H7 (cell line): Measurements from ENCODE around the gene ATRX. TPM values are rescaled to one million over a fixed set of nuclear protein-coding genes. Genes with fewer than 3 reads are reported as not detected.
"Not testable (repeated sequence)": the region's sequence is repeated elsewhere in the genome, so short reads cannot be mapped to it uniquely, and the experiment has no call there.

ENCODE experiments used
- DNase-seq: peaks from one replicate; pipeline ENCODE4 v3.0.0; 2012
- H3K27me3 ChIP-seq: 2 replicates; pipeline ENCODE4 v1.6.0; 2011; ENCODE audit warnings: mild to moderate bottlenecking, low read length; ENCODE audit not compliant: control insufficient read depth, insufficient read depth
- H3K36me3 ChIP-seq: replicated peaks from 2 replicates; pipeline ENCODE4 v1.5.1; 2011; ENCODE audit warnings: low read length; ENCODE audit not compliant: control insufficient read depth, insufficient read depth
- H3K4me3 ChIP-seq: 2 replicates; pipeline ENCODE4 v1.5.1; 2011; ENCODE audit warnings: low read depth, mild to moderate bottlenecking, control low read depth, low read length, moderate library complexity; ENCODE audit not compliant: insufficient read depth
- total RNA-seq: library from RNA; depleted of rRNA; stranded (reverse); fragments of >200 nt; shearing (Covaris generic); gene quantifications from 2 replicates; pipeline ENCODE4 v1.2.3, GENCODE V29; 2014; rRNA removed

ATRX gene, protein sequence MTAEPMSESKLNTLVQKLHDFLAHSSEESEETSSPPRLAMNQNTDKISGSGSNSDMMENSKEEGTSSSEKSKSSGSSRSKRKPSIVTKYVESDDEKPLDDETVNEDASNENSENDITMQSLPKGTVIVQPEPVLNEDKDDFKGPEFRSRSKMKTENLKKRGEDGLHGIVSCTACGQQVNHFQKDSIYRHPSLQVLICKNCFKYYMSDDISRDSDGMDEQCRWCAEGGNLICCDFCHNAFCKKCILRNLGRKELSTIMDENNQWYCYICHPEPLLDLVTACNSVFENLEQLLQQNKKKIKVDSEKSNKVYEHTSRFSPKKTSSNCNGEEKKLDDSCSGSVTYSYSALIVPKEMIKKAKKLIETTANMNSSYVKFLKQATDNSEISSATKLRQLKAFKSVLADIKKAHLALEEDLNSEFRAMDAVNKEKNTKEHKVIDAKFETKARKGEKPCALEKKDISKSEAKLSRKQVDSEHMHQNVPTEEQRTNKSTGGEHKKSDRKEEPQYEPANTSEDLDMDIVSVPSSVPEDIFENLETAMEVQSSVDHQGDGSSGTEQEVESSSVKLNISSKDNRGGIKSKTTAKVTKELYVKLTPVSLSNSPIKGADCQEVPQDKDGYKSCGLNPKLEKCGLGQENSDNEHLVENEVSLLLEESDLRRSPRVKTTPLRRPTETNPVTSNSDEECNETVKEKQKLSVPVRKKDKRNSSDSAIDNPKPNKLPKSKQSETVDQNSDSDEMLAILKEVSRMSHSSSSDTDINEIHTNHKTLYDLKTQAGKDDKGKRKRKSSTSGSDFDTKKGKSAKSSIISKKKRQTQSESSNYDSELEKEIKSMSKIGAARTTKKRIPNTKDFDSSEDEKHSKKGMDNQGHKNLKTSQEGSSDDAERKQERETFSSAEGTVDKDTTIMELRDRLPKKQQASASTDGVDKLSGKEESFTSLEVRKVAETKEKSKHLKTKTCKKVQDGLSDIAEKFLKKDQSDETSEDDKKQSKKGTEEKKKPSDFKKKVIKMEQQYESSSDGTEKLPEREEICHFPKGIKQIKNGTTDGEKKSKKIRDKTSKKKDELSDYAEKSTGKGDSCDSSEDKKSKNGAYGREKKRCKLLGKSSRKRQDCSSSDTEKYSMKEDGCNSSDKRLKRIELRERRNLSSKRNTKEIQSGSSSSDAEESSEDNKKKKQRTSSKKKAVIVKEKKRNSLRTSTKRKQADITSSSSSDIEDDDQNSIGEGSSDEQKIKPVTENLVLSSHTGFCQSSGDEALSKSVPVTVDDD (N-terminal part only)
- total RNA-seq = 24.5 and 33.8 TPM in 2 replicates

DNA sequence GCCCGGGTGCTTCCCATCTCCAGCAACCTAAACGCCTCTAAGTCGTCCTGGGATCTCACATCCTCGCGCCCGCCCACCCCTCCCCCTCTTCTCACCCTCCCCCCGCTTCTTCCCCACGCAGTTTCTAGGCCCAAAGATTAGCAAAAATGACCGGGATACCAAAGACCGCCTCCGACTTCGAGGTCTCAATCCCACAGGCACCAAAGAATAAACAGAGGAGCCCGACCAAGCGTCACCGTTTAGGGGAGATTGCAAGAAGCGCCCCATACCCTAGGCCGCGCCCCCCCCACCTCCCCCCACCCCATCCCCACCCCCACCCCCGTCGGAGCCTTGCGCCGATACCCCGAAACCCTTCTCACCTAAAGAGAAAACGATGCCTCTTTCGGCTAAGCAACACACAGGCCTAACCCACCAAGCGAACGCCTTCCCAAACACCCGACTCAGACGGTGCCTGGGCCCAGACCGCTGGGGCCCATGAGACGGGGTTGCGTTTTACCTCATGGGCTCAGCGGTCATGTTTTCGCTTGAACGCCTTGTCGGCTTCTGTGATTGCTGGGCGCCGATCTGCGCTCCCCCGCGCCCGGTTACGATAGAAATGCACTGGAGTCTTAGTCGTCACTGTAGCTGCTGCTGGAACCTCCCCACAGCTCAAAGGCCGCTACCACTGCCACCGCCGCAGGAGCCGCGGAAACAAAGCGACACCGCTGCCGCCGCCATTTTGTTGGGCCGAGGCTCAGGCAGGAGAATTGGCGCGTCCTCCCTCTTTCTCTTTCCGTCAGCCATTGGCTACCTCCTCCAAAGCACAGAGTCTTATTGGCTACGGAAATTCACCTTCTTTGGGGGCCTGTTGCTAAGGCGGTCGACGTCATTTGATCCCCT lies at the start of gene ATRX:
Gene ATRX (minus strand): TSS at position 731 of the 879 bp plus-strand sequence. CDS start 215 bp downstream, at position 516.
- peak; percentile 80 for DNase-seq
- Histone ChIP-seq H3K36me3 (no peaks in the 10 kb centered on the region), H3K27me3 (no peaks in the 10 kb centered on the region), H3K4me3 (peak within 1 kb of the TSS; percentile 66)

DNA sequence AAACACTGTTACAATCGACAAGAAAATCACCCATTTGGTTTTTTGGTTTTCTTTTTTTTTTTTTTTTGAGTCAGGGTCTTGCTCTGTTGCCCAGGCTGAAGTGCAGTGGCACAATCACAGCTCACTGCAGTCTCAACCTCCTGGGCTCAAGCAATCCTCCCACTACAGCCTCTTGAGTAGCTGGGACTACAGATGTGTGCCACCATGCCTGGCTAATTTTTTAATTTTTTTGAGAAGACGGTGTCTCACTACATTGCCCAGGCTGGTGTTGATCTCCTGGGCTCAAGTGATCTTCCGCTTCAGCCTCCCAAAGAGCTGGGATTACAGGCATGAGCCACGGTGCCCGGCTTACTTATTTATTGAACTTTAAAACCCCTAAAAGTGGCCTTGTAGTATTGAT lies 45.5 kb upstream of the ATRX start:
- not testable (repeated sequence) for H3K36me3 ChIP-seq, H3K4me3 ChIP-seq, DNase-seq, H3K27me3 ChIP-seq

DNA sequence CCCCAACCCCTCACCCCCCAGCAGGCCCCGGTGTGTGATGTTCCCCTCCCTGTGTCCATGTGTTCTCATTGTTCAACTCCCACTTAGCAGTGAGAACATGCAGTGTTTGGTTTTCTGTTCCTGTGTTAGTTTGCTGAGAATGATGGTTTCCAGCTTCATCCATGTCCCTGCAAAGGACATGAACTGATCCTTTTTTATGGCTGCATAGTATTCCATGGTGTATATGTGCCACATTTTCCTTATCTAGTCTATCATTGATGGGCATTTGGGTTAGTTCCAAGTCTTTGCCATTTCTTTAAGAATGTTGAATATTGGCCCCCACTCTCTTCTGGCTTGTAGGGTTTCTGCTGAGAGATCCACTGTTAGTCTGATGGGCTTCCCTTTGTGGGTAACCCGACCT lies 36.0 kb upstream of the ATRX start:
- not testable (repeated sequence) for H3K36me3 ChIP-seq, DNase-seq, H3K27me3 ChIP-seq, H3K4me3 ChIP-seq

DNA sequence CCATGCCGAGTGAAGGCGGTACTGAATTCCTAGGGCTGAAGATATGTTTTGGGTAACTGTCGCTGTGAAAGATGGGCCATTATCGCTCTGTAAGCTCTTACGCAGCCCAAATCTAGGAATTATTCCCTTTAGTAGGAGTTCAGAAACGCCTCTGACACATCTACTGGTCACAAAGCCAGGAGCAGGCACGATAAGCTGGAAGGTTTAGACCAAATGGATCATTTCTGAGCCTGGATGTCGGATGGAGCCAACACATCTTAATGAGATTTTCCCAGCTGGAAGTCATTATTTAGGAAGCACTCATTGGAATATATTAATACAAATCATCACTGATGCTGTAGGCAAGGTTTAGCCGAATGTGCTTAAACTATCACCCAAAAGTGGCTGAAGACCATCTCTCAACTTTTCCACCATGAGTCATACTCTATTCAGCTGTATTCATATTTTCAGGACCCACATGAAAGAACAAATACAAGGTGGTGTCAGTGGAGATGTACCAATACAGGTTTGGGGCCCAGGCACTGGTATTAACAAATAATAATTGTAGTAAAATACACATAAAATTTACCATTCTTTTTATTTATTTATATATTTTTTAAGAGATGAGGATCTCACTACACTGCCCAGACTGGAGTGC lies 34.2 kb upstream of the ATRX start:
- Histone ChIP-seq H3K27me3 (no peaks in the 10 kb centered on the region), H3K4me3 (no peak overlapping the region), H3K36me3 (no peaks in the 10 kb centered on the region)
- no peak for DNase-seq

DNA sequence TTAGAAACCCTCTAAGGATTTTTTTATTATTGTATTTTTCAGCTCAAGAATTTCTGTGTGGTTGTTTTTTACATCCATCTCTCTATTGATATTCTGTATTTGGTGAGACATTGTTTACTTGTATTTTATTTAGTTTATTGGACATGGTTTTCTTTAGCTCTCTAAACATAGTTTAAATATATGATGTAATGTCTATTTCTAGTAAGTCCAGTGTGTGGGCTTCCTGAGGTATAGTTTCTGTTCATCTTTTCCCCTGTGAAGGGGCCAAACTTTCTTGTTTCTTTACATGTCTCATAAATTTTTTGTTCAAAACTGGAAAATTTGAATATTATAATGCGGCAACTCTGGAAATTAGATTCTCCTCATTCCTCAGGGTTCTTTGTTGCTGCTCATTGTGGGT lies 28.2 kb upstream of the ATRX start:
- H3K36me3 ChIP-seq = no peaks in the 10 kb centered on the region
- no peak for DNase-seq
- no peaks in the 10 kb centered on the region for H3K27me3 ChIP-seq
- H3K4me3 ChIP-seq = no peak overlapping the region

DNA sequence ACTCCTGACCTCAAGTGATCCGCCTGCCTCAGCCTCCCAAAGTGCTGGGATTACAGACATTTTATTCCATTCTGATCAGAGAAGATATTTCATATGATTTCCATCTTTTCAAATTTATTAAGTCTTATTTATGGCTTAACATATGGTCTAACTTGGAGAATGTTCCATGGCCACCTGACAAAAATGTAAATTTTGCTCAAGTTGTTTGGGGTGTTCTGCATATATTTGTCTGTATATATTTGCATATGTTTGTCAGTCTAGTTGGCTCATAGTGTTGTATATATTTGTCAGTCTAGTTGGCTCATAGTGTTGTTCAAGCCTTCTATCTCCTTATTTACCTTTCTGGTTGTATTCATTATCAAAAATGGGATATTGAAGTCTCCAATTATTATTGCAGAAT lies 16.2 kb upstream of the ATRX start:
- DNase-seq = no peak
- no peak overlapping the region for H3K4me3 ChIP-seq
- H3K36me3 ChIP-seq = no peaks in the 10 kb centered on the region
- no peaks in the 10 kb centered on the region for H3K27me3 ChIP-seq

DNA sequence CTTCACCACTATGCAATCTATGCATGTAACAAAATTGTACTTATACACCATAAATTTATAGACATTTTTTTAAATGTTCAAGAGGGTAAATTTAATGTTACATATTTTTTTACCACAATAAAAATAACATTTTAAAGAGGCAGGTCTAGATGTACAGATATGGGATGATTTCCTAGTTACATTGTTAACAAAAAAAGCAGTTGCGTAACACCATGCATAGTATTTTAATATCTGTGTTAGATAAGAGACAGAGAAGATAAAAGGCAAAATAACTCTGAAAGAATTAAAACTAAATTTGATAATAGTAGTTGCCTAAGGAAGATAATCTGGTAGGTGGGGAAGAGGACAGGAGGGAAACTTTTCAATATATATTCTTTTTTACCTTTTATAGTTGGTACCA lies 9.1 kb upstream of the ATRX start:
- Histone ChIP-seq H3K4me3 (no peak overlapping the region), H3K27me3 (no peaks in the 10 kb centered on the region), H3K36me3 (no peaks in the 10 kb centered on the region)
- DNase-seq = no peak

DNA sequence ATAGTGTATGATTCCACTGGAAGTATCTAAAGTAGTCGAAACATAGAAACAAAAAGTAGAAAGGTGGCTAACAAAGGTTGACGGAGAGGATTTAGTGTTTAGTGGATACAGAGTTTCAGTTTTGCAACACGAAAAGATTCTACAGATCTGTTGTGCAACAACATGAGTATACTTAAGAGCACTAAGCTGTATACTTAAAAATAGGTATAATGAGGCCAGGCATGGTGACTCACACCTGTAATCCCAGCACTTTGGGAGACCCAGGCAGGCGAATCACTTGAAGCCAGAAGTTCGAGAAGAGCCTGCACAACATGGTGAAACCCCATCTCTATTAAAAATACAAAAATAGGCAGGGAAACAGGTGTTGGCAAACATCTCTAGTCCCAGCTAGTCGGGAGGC lies 7.9 kb upstream of the ATRX start:
- no peak for DNase-seq
- no peaks in the 10 kb centered on the region for H3K36me3 ChIP-seq
- H3K27me3 ChIP-seq = no peaks in the 10 kb centered on the region

DNA sequence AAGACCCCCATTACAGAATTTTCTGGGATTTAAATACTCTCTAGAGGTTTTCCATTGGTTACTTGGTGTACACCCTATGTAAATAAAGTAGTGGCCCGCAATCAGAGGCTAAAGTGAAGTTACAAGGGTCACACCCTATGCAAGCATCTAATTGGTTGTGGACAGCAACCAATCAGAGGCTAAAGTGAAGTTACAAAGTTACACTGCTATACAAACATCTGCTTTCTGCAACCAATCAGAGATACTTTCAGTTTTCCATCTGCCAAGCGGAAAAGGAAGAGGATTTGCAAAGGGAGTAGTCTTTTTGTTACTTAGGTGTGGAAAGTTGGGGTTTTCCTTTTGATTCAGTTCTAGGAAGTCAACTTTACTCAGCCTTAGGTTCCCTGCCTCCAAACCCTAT lies 2.0 kb upstream of the ATRX start:
- Histone ChIP-seq H3K4me3 (no peak overlapping the region), H3K36me3 (no peaks in the 10 kb centered on the region), H3K27me3 (no peaks in the 10 kb centered on the region)
- no peak for DNase-seq

More for the DNA sequence above, 7.9 kb upstream of the ATRX start:
- H3K4me3 ChIP-seq = no peak overlapping the region

DNA sequence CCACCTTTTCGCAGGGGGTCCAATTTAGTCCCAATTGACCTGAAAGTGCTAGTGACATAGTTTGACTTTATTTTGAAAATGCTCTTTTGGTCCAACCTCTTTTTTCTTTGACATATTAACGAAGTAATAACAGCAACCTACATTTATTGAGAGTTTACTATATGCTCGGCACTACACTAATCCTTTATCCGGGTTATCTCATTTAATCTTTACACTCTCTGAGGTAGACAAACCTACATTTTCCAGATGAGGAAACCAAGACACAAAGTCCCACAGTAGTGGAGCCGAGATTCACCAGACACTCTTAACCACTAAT lies 307 bp upstream of the ATRX start:
- no peaks in the 10 kb centered on the region for H3K36me3 ChIP-seq
- H3K4me3 ChIP-seq = no peak overlapping the region
- H3K27me3 ChIP-seq = no peaks in the 10 kb centered on the region
- DNase-seq = no peak

DNA sequence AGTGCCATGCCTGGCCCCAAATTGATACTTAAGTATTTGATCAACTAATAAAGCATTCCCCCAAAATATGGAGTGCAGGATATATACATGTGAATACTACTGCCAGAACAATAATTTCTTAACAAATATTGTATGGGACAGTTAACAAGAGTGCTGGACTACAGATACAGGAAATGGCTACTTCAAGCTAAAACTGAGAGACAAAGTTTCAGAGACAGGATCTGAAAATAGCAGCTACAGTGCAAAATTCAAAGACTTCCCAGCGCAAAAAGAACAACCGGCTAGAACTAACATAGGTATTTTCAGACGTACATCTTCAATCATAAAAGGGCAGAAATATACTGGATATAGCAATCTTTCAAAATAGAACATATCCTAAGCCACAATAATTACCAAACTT lies 6.3 kb downstream of the ATRX start:
- H3K4me3 ChIP-seq = no peak overlapping the region
- no peaks in the 10 kb centered on the region for H3K27me3 ChIP-seq
- no peak for DNase-seq
- no peaks in the 10 kb centered on the region for H3K36me3 ChIP-seq

DNA sequence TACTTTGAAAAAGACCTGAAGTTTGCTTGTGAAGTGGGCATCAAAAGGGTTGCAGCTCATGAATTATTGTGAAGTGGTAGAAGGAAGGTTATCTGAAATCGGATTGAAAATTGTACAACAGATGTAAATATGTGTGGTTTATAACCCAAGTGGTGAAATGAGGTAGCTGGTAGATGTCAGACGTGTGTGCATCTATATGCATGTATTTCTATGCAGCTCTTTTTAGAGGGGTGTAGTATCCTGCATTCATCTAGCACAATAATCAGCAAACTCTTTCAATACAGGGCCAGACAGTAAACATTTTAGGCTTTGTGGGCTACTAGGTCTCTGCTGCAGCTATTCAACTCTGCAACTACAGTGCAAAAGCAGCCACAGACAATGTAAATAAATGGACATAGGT lies 9.4 kb downstream of the ATRX start:
- no peak for DNase-seq
- Histone ChIP-seq H3K27me3 (no peaks in the 10 kb centered on the region), H3K36me3 (no peaks in the 10 kb centered on the region), H3K4me3 (no peak overlapping the region)

DNA sequence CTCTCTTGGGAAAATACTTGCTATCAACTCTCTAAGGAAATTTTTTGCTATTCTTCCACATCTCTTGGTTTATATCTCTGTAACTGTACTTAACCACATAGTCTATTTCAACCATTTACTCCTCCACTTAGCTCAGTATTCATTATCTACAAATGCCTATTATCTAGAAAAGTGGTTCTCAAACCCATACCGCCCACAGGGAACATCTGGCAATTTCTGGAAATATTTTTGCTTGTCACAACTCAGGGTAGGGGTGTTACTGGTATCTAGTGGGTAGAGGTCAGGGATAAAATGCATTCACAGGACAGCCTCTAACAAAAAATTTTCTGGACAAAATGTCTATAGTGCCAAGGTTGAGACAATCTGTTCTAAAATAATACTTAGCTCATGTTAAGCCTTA lies 14.4 kb downstream of the ATRX start:
- no peak overlapping the region for H3K4me3 ChIP-seq
- no peak for DNase-seq
- no peaks in the 10 kb centered on the region for H3K36me3 ChIP-seq
- H3K27me3 ChIP-seq = no peaks in the 10 kb centered on the region
